Keratinocyte (primary cell): ENCODE data around the gene TERT. TPM values are rescaled to one million over a fixed set of nuclear protein-coding genes. Genes with fewer than 3 reads are reported as not detected.

Source experiments
- DNase-seq: peaks from one replicate; pipeline ENCODE4 v3.0.0-alpha.2; 2011; ENCODE audit warnings: low read depth, missing footprints, low spot score
- FAIRE-seq: peaks from 2 replicates; lab custom pipeline; 2011; peaks lifted over from hg19 to GRCh38; lab: Jason Lieb, UNC
- H2AFZ ChIP-seq: 2 replicates; pipeline ENCODE4 v1.6.0; 2012; ENCODE audit warnings: low read length, control low read depth, inconsistent platforms; ENCODE audit not compliant: control insufficient read depth
- H3K27ac ChIP-seq: 2 replicates; pipeline ENCODE4 v1.5.1; 2011; ENCODE audit warnings: low read length; ENCODE audit not compliant: control insufficient read depth, insufficient read depth
- H3K27me3 ChIP-seq: 3 replicates; pipeline ENCODE4 v1.6.0; 2011; ENCODE audit warnings: low read length; ENCODE audit not compliant: control insufficient read depth, insufficient read depth; ENCODE audit errors: extremely low read depth
- H3K36me3 ChIP-seq, 2 experiments: 2 replicates in 1 of 2; 3 replicates in 1 of 2; pipeline ENCODE4 v1.5.1; 2011; ENCODE audit warnings: low read length in 2 of 2, mild to moderate bottlenecking in 1 of 2; ENCODE audit not compliant: control insufficient read depth in 2 of 2, insufficient read depth in 2 of 2; ENCODE audit errors: extremely low read depth in 1 of 2
- H3K4me1 ChIP-seq: 3 replicates; pipeline ENCODE4 v1.5.1; 2011; ENCODE audit warnings: low read length; ENCODE audit not compliant: control insufficient read depth, insufficient read depth; ENCODE audit errors: extremely low read depth
- H3K4me2 ChIP-seq: 3 replicates; pipeline ENCODE4 v1.6.0; 2011; ENCODE audit warnings: low read depth, low read length; ENCODE audit not compliant: control insufficient read depth, insufficient read depth; ENCODE audit errors: extremely low read depth
- H3K4me3 ChIP-seq, 3 experiments: fragments of 200-600 bp in 1 of 3; sonication (generic) in 1 of 3; 2 replicates in 2 of 3; 3 replicates in 1 of 3; pipeline ENCODE4 v1.5.1; 2011 to 2016; ENCODE audit warnings: low read length in 3 of 3, mild to moderate bottlenecking in 3 of 3, control low read depth in 2 of 3, inconsistent platforms in 1 of 3, low read depth in 1 of 3, mixed read lengths in 1 of 3, mixed run types in 1 of 3, moderate library complexity in 1 of 3; ENCODE audit not compliant: control insufficient read depth in 2 of 3, insufficient read depth in 2 of 3; ENCODE audit errors: extremely low read depth in 1 of 3
- H3K79me2 ChIP-seq: 2 replicates; pipeline ENCODE4 v1.6.0; 2012; ENCODE audit warnings: low read length; ENCODE audit not compliant: control insufficient read depth, insufficient read depth
- H3K9ac ChIP-seq: 3 replicates; pipeline ENCODE4 v1.6.0; 2011; ENCODE audit warnings: low read length; ENCODE audit not compliant: control insufficient read depth, insufficient read depth; ENCODE audit errors: extremely low read depth
- H3K9me1 ChIP-seq: 3 replicates; pipeline ENCODE4 v1.6.0; 2011; ENCODE audit warnings: low read length; ENCODE audit not compliant: control insufficient read depth, insufficient read depth; ENCODE audit errors: extremely low read depth
- H3K9me3 ChIP-seq: 2 replicates; pipeline ENCODE4 v1.5.1; 2012; ENCODE audit warnings: low read depth, low read length; ENCODE audit not compliant: control insufficient read depth
- H4K20me1 ChIP-seq: 3 replicates; pipeline ENCODE4 v1.6.0; 2011; ENCODE audit warnings: low read length; ENCODE audit not compliant: control insufficient read depth, insufficient read depth; ENCODE audit errors: extremely low read depth
- EZH2 ChIP-seq: IDR thresholded peaks from one replicate; pipeline ENCODE4 v1.6.1; 2012; ENCODE audit warnings: inconsistent platforms, mild to moderate bottlenecking, low read length, moderate library complexity
- dilution Hi-C: fragments of 300-500 bp; cut with MboI; formaldehyde crosslinking; loops from one replicate; pipeline ENCODE4 v1.7.0; 2020; ENCODE audit warnings: low sequenced_read_pairs; ENCODE audit not compliant: extremely low pct_ligation_motif_present
- polyA plus RNA-seq, 5 experiments: library from polyadenylated mRNA; depleted of rRNA in 3 of 5; stranded (reverse) in 3 of 5; stranded (forward) in 1 of 5; unstranded in 1 of 5; fragments of >200 nt; gene quantifications; 1 replicate in 1 of 5; 2 replicates in 3 of 5; 3 replicates in 1 of 5; pipeline versions ENCODE4 v1.2.1 to v1.2.3, GENCODE V29; 2011 to 2012; ENCODE audit warnings: missing spikeins in 2 of 5, low read depth in 1 of 5, low replicate concordance in 1 of 5
- TF ChIP-seq, protein P1 (sequence below), 3 experiments: IDR thresholded peaks in 1 of 3; conservative IDR thresholded peaks in 1 of 3; optimal IDR thresholded peaks in 1 of 3; 2 replicates in 2 of 3; 3 replicates in 1 of 3; pipeline versions ENCODE3 to v1.5.1; 2011; ENCODE audit warnings: low read length in 3 of 3, mild to moderate bottlenecking in 3 of 3, moderate library complexity in 2 of 3, control low read depth in 1 of 3, inconsistent platforms in 1 of 3; ENCODE audit not compliant: insufficient read depth in 2 of 3; ENCODE audit errors: extremely low read depth in 1 of 3

TERT gene
- polyA plus RNA-seq, 1 donor (not counting 4 experiments of a cell fraction or from before 2014, with no cell fraction given): not detected

GRCh38 chr5:1316588-1317340, 21.9 kb upstream of the TERT start:
- no peak for FAIRE-seq
- H3K9me3 ChIP-seq: no peaks in the 10 kb centered on the region
- H2AFZ ChIP-seq: no peak overlapping the region
- peaks cover 23 to 29% of the 10 kb centered on the region in 2 experiments for H3K36me3 ChIP-seq
- H3K27ac ChIP-seq: peak overlapping the region; percentile 34
- H3K27me3 ChIP-seq: no peaks in the 10 kb centered on the region
- peaks cover 19% of the 10 kb centered on the region for H3K4me1 ChIP-seq
- no peaks in the 10 kb centered on the region for H3K79me2 ChIP-seq
- no peaks in the 10 kb centered on the region for H3K9me1 ChIP-seq
- H4K20me1 ChIP-seq: no peaks in the 10 kb centered on the region
- no peak for DNase-seq
- no peak overlapping the region for H3K9ac ChIP-seq
- peak overlapping the region; percentile 88 for H3K4me2 ChIP-seq
- TF ChIP-seq, protein P1, sequence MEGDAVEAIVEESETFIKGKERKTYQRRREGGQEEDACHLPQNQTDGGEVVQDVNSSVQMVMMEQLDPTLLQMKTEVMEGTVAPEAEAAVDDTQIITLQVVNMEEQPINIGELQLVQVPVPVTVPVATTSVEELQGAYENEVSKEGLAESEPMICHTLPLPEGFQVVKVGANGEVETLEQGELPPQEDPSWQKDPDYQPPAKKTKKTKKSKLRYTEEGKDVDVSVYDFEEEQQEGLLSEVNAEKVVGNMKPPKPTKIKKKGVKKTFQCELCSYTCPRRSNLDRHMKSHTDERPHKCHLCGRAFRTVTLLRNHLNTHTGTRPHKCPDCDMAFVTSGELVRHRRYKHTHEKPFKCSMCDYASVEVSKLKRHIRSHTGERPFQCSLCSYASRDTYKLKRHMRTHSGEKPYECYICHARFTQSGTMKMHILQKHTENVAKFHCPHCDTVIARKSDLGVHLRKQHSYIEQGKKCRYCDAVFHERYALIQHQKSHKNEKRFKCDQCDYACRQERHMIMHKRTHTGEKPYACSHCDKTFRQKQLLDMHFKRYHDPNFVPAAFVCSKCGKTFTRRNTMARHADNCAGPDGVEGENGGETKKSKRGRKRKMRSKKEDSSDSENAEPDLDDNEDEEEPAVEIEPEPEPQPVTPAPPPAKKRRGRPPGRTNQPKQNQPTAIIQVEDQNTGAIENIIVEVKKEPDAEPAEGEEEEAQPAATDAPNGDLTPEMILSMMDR (optimal IDR thresholded peaks at IDR 0.05 in 1 of 3, IDR thresholded peaks at IDR 0.05 in 1 of 3, conservative IDR thresholded peaks at IDR 0.05 in 1 of 3; ENCODE audit: extremely low read depth in 1 of 3, insufficient read depth in 2 of 3, low read length in 3 of 3): no peak
- no peak for TF ChIP-seq EZH2
- H3K4me3 ChIP-seq: peak overlapping the region in 1 of 3 experiments; percentile 17
- dilution Hi-C loops: no loop called here

DNA sequence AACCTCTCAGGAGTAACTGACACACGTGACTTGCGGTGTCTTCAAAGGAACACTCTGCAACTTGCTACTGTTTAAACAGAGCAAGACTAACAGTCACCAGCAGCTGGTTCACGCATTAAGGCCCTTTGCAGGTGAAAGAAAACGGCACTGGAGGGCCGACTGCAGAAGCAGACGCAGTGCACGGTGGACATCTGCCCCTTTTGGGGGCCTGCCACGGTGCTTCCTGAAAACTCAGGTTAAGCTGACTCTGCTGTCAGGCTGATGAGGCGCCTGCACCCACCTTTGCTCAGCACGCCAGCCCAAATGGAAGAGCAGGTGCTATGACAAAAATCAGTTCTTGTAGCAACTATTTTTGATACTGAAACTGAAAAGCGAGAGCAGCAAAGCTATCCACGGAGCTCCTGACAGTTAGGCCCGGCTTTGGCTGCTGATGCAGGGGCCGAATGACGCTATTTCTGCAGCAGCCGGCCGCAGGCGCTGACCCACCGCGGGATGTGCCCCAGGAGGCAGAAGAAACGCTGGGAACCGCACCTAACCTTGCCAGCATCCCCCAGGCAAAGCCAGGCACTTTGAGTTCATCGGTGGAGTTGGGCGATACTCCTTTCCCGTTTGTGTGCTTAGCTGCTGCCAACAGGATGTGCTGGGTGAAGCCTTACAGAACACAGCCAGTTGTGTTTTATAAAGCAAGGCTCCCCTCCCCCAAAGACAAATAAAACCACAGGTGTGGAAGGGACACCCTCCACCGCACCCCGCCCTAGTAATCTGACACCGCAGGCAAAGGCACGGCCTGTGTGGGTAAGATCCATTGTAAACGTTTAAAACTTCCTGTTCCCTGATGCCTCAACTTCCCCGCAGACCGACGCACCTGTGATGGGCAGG, 21.1 kb upstream of the TERT start:
- dilution Hi-C loops: no loop called here
- Histone ChIP-seq H4K20me1 (no peaks in the 10 kb centered on the region), H3K4me3 (peak overlapping the region in 2 of 3 experiments; percentile 6 to 52), H3K9ac (peak overlapping the region; percentile 42), H3K4me2 (peak overlapping the region; percentile 88), H3K27ac (peak overlapping the region; percentile 5), H3K79me2 (no peaks in the 10 kb centered on the region), H3K36me3 (peaks cover 16 to 24% of the 10 kb centered on the region in 2 experiments), H3K9me3 (peaks cover 6% of the 10 kb centered on the region), H3K9me1 (no peaks in the 10 kb centered on the region), H3K27me3 (no peaks in the 10 kb centered on the region), H2AFZ (no peak overlapping the region), H3K4me1 (peaks cover 19% of the 10 kb centered on the region)
- TF ChIP-seq, protein P1 (optimal IDR thresholded peaks at IDR 0.05 in 1 of 3, IDR thresholded peaks at IDR 0.05 in 1 of 3, conservative IDR thresholded peaks at IDR 0.05 in 1 of 3; ENCODE audit: extremely low read depth in 1 of 3, insufficient read depth in 2 of 3, low read length in 3 of 3): no peak
- peak; percentile 62 for FAIRE-seq
- peak; percentile 62 for DNase-seq
